ENCODE results near the gene ZSWIM6. TPM values are rescaled to one million over a fixed set of nuclear protein-coding genes. Genes with fewer than 3 reads are reported as not detected.
"Not testable (repeated sequence)": the region's sequence is repeated elsewhere in the genome, so short reads cannot be mapped to it uniquely, and the experiment has no call there.

The ZSWIM6 gene
- total RNA-seq, 2 experiments from 2014 or later, result 6.8 to 7.1 TPM

DNA sequence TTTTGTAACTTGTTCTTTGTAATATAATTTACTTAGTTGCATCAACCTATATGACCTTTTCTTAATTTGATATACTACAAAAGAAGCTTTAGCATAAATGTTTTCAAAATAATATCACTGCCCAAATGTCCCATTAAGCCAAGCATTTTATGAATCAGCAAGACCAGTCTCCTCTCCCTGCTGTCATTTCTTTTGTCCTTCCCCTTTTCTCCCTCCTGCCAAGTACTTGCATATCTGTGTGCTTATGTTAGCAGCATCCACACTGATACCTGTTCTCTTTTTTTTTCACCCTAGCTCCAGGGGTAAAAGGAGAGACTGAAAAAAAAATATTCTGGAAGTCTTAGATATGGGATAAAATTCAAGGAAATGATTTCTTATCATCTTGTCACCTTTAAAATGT lies 69.7 kb downstream of the ZSWIM6 start:
- no peak for DNase-seq
- H3K27ac Mint-ChIP-seq, result no peak overlapping the region
- ChIA-PET POLR2A (no interaction called here), CTCF (interaction anchor here (1.2 kb wide), 1 partner anchor 378 kb away, joined by 4 read pairs; no protein-coding TSS in a partner anchor)
- H3K4me1 Mint-ChIP-seq, result peaks cover 8% of the 10 kb centered on the region
- no peak overlapping the region for H3K4me3 Mint-ChIP-seq
- H3K27me3 Mint-ChIP-seq, result no peaks in the 10 kb centered on the region
- no peaks in the 10 kb centered on the region for H3K9me3 Mint-ChIP-seq
- H3K36me3 Mint-ChIP-seq (ENCODE audit: low read depth), result no peaks in the 10 kb centered on the region

- CTCF ChIA-PET, result interaction anchor here (1.2 kb wide), 1 partner anchor 379 kb away, joined by 4 read pairs; no protein-coding TSS in a partner anchor
- Mint-ChIP-seq H3K27ac (no peak overlapping the region), H3K27me3 (no peaks in the 10 kb centered on the region), H3K4me3 (no peak overlapping the region), H3K9me3 (no peaks in the 10 kb centered on the region), H3K4me1 (peaks cover 8% of the 10 kb centered on the region), H3K36me3 (ENCODE audit: low read depth) (no peaks in the 10 kb centered on the region)
- DNase-seq, result no peak
- POLR2A ChIA-PET, result no interaction called here
Measured at GRCh38 chr5:61402244-61402823, 70.3 kb downstream of the ZSWIM6 start.

DNA sequence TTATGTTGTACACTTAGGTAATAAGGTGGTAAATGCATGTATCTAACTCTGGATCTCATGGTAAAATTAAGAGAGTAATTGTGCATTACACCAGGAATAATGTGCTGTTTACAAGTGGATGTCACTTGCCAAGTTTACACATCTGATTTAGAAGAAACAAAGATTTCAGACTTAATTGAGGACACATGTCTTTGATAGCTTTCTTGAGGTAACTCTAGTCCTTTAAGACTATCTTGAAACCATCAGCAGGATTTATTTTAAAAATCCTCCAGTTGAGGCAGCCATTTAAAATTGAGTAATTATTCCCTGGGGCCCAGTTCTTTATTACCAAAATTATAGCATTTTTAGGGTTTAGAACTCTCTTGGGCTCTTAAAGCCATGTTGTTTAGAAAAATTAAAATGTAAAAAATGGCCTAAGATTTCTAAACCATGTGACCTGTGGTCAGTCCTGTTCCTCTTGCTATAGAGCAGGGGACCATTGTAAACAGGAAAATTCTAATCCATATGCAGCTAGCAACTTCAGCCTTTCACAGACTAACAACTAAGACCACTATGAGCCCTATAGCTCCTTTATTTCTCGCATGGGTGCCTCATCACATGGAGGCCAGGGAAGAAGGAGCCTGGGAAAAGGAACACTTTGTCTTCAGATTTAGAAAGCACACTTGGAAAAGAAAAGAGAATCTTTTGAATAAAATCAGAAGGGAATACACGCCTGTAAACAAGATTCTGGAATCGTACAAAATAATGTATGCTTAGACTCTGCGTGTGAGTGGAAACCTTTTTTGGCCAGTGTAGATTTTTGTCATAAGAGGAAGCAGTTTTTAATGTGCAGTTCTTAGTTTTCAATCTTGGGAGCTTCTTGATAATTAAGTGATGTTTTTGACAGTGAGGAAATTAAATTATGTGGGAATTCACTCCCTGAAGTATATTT lies 71.2 kb downstream of the ZSWIM6 start:
- Mint-ChIP-seq H3K4me1 (peaks cover 14% of the 10 kb centered on the region), H3K4me3 (no peak overlapping the region), H3K36me3 (ENCODE audit: low read depth) (no peaks in the 10 kb centered on the region), H3K27ac (no peak overlapping the region), H3K9me3 (no peaks in the 10 kb centered on the region), H3K27me3 (no peaks in the 10 kb centered on the region)
- no peak for DNase-seq
- ChIA-PET POLR2A (no interaction called here), CTCF (no interaction called here)

DNA sequence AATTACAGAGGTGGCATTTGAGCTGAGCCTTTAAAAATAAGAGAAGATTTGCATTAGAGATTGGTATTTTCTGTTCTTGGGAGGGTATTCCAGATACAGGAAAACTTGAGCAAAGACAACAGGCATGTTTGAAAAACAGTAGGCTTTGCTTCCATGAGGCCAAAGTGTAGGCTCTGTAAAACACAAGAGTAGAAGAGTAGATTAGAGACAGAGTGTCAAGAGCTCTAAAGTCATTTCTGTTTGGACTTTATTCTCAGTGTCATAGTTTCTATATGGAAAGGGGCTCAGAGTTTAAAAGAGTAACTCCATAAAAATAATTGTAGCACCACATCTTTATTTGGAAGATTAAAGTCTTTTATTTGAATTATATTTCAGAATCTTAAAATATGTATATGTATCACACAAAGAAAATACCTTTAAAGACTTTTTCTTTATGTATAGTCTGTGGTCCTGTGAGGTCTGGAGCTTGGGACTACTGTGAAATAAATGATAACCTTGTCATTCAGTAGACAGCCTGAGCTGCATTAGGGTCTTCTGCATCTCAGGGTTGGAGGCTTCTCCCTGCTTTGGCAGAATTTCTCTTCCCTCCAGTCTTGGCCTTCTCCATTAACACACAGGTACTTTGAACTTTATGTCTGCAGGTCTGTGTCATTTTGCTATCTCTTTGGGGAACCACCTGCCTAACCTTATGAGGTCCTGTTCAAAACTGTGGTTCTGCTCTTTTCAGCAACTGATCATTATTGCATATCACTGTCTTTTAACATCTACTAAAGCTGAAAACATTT lies 73.6 kb downstream of the ZSWIM6 start:
- H3K27ac Mint-ChIP-seq, result no peak overlapping the region
- no peaks in the 10 kb centered on the region for H3K27me3 Mint-ChIP-seq
- DNase-seq, result no peak
- no peak overlapping the region for H3K4me3 Mint-ChIP-seq
- peaks cover 28% of the 10 kb centered on the region for H3K4me1 Mint-ChIP-seq
- no peaks in the 10 kb centered on the region for H3K36me3 Mint-ChIP-seq (ENCODE audit: low read depth)
- CTCF ChIA-PET, result no interaction called here
- POLR2A ChIA-PET, result no interaction called here
- no peaks in the 10 kb centered on the region for H3K9me3 Mint-ChIP-seq

- H3K9me3 Mint-ChIP-seq; DNase-seq; H3K27me3 Mint-ChIP-seq; H3K4me3 Mint-ChIP-seq; H3K36me3 Mint-ChIP-seq (ENCODE audit: low read depth); CTCF ChIA-PET; H3K27ac Mint-ChIP-seq; POLR2A ChIA-PET: not testable (repeated sequence)
- peaks cover 28% of the 10 kb centered on the region for H3K4me1 Mint-ChIP-seq
Measured at GRCh38 chr5:61406497-61406896, 74.4 kb downstream of the ZSWIM6 start.

- Mint-ChIP-seq H3K27ac (no peak overlapping the region), H3K4me1 (peaks cover 22% of the 10 kb centered on the region), H3K4me3 (no peak overlapping the region), H3K27me3 (no peaks in the 10 kb centered on the region), H3K36me3 (ENCODE audit: low read depth) (no peaks in the 10 kb centered on the region), H3K9me3 (no peaks in the 10 kb centered on the region)
- DNase-seq, result no peak
- POLR2A ChIA-PET, result no interaction called here
- CTCF ChIA-PET, result interaction anchor here (1.1 kb wide), 1 partner anchor 463 kb away, joined by 3 read pairs; the partner anchor contains the start of genes ERCC8 and NDUFAF2
Measured at GRCh38 chr5:61407706-61408270, 75.7 kb downstream of the ZSWIM6 start.

GRCh38 chr5:61408476-61409168 lies 76.6 kb downstream of the ZSWIM6 start:
- DNase-seq, result peak; percentile 96
- H3K4me3 Mint-ChIP-seq, result peak overlapping the region; percentile 62
- no peaks in the 10 kb centered on the region for H3K36me3 Mint-ChIP-seq (ENCODE audit: low read depth)
- H3K27ac Mint-ChIP-seq, result peak overlapping the region; percentile 67
- no peaks in the 10 kb centered on the region for H3K9me3 Mint-ChIP-seq
- peaks cover 20% of the 10 kb centered on the region for H3K4me1 Mint-ChIP-seq
- CTCF ChIA-PET, result interaction anchor here (1.1 kb wide), 1 partner anchor 464 kb away, joined by 3 read pairs; the partner anchor contains the start of genes ERCC8 and NDUFAF2
- POLR2A ChIA-PET, result interaction anchor here (1.1 kb wide), 1 partner anchor 75 kb away, joined by 3 read pairs; no protein-coding TSS in a partner anchor
- H3K27me3 Mint-ChIP-seq, result no peaks in the 10 kb centered on the region

DNA sequence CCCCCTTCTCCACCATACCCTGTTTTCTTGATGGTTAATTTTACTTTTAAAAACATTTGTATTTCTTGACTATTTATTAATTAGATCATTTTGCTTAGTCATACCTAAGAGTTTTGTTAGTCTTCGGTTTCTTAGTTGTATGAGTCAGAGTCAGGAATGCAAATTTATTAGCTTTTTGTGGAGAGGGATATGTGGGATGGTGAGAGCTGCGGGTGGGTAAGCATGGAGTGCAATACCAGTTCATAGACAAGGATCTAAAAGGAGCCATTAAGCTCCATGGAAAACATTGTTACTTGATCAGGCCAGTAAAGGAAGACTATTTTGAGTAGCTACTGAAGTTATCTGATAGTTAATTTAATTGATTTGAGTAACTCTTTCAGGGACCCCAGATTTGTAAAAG lies 77.5 kb downstream of the ZSWIM6 start:
- Mint-ChIP-seq H3K9me3 (no peaks in the 10 kb centered on the region), H3K4me3 (no peak overlapping the region), H3K36me3 (ENCODE audit: low read depth) (no peaks in the 10 kb centered on the region), H3K27ac (no peak overlapping the region), H3K4me1 (peaks cover 20% of the 10 kb centered on the region), H3K27me3 (no peaks in the 10 kb centered on the region)
- CTCF ChIA-PET, result no interaction called here
- no peak for DNase-seq
- POLR2A ChIA-PET, result interaction anchor here (1.1 kb wide), 1 partner anchor 76 kb away, joined by 3 read pairs; no protein-coding TSS in a partner anchor

DNA sequence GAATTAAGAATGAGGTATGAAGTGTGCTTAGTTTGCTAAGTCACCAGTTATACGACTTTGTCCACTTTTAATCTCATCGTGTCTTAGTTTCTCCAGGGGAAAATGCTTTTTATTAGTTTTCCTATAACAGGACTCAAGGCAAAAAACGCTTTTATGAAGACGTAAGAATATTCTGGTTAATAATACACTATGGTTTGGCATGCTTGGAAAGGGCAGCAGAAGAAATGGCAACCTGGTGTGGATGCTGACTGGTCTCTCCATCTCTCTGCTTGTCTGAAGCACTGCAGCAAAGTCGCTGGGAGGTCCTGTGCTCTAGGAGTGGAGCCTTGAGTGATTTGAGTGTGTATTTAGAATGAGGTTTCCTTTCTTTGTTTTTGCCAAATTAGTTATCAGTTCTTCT lies 78.8 kb downstream of the ZSWIM6 start:
- DNase-seq, result no peak
- Mint-ChIP-seq H3K4me3 (no peak overlapping the region), H3K9me3 (no peaks in the 10 kb centered on the region), H3K4me1 (peaks cover 24% of the 10 kb centered on the region), H3K27ac (no peak overlapping the region), H3K36me3 (ENCODE audit: low read depth) (no peaks in the 10 kb centered on the region), H3K27me3 (no peaks in the 10 kb centered on the region)
- POLR2A ChIA-PET, result no interaction called here
- CTCF ChIA-PET, result no interaction called here

GRCh38 chr5:61412361-61412760 lies 80.3 kb downstream of the ZSWIM6 start:
- DNase-seq, result no peak
- no peaks in the 10 kb centered on the region for H3K9me3 Mint-ChIP-seq
- H3K4me1 Mint-ChIP-seq, result peaks cover 25% of the 10 kb centered on the region
- ChIA-PET POLR2A (no interaction called here), CTCF (no interaction called here)
- no peak overlapping the region for H3K4me3 Mint-ChIP-seq
- H3K36me3 Mint-ChIP-seq (ENCODE audit: low read depth), result no peaks in the 10 kb centered on the region
- no peak overlapping the region for H3K27ac Mint-ChIP-seq
- H3K27me3 Mint-ChIP-seq, result no peaks in the 10 kb centered on the region

- H3K27ac Mint-ChIP-seq; H3K36me3 Mint-ChIP-seq (ENCODE audit: low read depth); CTCF ChIA-PET; H3K4me3 Mint-ChIP-seq; POLR2A ChIA-PET; H3K27me3 Mint-ChIP-seq; H3K9me3 Mint-ChIP-seq; DNase-seq: not testable (repeated sequence)
- peaks cover 20% of the 10 kb centered on the region for H3K4me1 Mint-ChIP-seq
Measured at GRCh38 chr5:61413205-61413604, 81.1 kb downstream of the ZSWIM6 start.

GRCh38 chr5:61414806-61415205 lies 82.7 kb downstream of the ZSWIM6 start:
- Mint-ChIP-seq H3K4me1 (peaks cover 7% of the 10 kb centered on the region), H3K27me3 (no peaks in the 10 kb centered on the region), H3K27ac (no peak overlapping the region), H3K36me3 (ENCODE audit: low read depth) (no peaks in the 10 kb centered on the region), H3K9me3 (no peaks in the 10 kb centered on the region), H3K4me3 (no peak overlapping the region)
- POLR2A ChIA-PET, result no interaction called here
- DNase-seq, result no peak
- CTCF ChIA-PET, result no interaction called here
